GM12878 (cell line): ENCODE data around the gene CLRN3. TPM values are rescaled to one million over a fixed set of nuclear protein-coding genes. Genes with fewer than 3 reads are reported as not detected.

ENCODE experiments used
- ATAC-seq: fragments of 200-7000 bp; cut with Tn5 transposase; 3 replicates; pipeline ENCODE4 v1.9.1; 2020; ENCODE audit warnings: mild to moderate bottlenecking, moderate library complexity
- Bru-seq: library from RNA; stranded (reverse); fragments of 400-500 nt; gene quantifications from one replicate; lab custom pipeline; 2021; lab: Mats Ljungman, UMichigan
- BruChase-seq, 2 experiments: library from RNA; stranded (reverse); fragments of 400-500 nt; gene quantifications; one replicate each; lab custom pipeline; 2021; lab: Mats Ljungman, UMichigan
- BruUV-seq: library from RNA; stranded (reverse); fragments of 400-500 nt; replicated peaks from 2 replicates; lab custom pipeline; 2021; lab: Mats Ljungman, UMichigan
- CTCF ChIA-PET: fragments of 300-600 bp; sonication (Branson Sonifier 250); formaldehyde crosslinking; extraction: SDS; loops from one replicate; lab custom pipeline; 2021; ENCODE audit warnings: inconsistent platforms; lab: Yijun Ruan, JAX
- POLR2A ChIA-PET: fragments of 350-600 bp; formaldehyde crosslinking; extraction: SDS; loops from one replicate; lab custom pipeline; 2021; ENCODE audit warnings: inconsistent platforms; lab: Charles Lee
- RAD21 ChIA-PET: fragments of 300-600 bp; sonication (Branson Sonifier 250); formaldehyde crosslinking; loops from one replicate; lab custom pipeline; 2023; ENCODE audit warnings: antibody characterized with exemption; ENCODE audit not compliant: unreplicated experiment; lab: Charles Lee
- SMC1A ChIA-PET: fragments of 300-600 bp; sonication (Branson Sonifier 250); formaldehyde crosslinking; loops from one replicate; lab custom pipeline; 2023; ENCODE audit not compliant: unreplicated experiment, uncharacterized antibody; lab: Charles Lee
- DNase-seq: peaks from one replicate; pipeline ENCODE4 v3.0.0-alpha.2; 2011; ENCODE audit warnings: low read depth, low spot score
- FAIRE-seq: peaks from 3 replicates; lab custom pipeline; 2011; peaks lifted over from hg19 to GRCh38; lab: Jason Lieb, UNC
- H2AFZ ChIP-seq: 2 replicates; pipeline ENCODE4 v1.6.0; 2011; ENCODE audit warnings: low read depth, low read length, control low read depth; ENCODE audit not compliant: control insufficient read depth
- H3K27ac ChIP-seq: 2 replicates; pipeline ENCODE4 v1.5.1; 2011; ENCODE audit warnings: control low read depth; ENCODE audit not compliant: control insufficient read depth, insufficient read depth
- H3K27me3 ChIP-seq, 2 experiments: replicated peaks in 1 of 2; 2 replicates each; pipeline versions ENCODE4 v1.6.0 to v1.6.1; 2011; ENCODE audit warnings: low read length in 1 of 2; ENCODE audit not compliant: control insufficient read depth in 2 of 2, insufficient read depth in 2 of 2
- H3K36me3 ChIP-seq, 2 experiments: 2 replicates each; pipeline ENCODE4 v1.5.1; 2011; ENCODE audit warnings: low read length in 1 of 2; ENCODE audit not compliant: control insufficient read depth in 2 of 2, insufficient read depth in 2 of 2
- H3K4me1 ChIP-seq: 2 replicates; pipeline ENCODE4 v1.6.1; 2011; ENCODE audit warnings: mild to moderate bottlenecking, low read length, moderate library complexity, mixed read lengths; ENCODE audit not compliant: control insufficient read depth, insufficient read depth
- H3K4me2 ChIP-seq: 2 replicates; pipeline ENCODE4 v1.6.0; 2011; ENCODE audit warnings: control low read depth; ENCODE audit not compliant: control insufficient read depth, insufficient read depth
- H3K4me3 ChIP-seq: fragments of 200-600 bp; sonication (generic); 2 replicates; pipeline ENCODE4 v1.5.1; 2016
- H3K79me2 ChIP-seq: 2 replicates; pipeline ENCODE4 v1.6.0; 2011; ENCODE audit warnings: low read length; ENCODE audit not compliant: control insufficient read depth, insufficient read depth
- H3K9ac ChIP-seq: 2 replicates; pipeline ENCODE4 v1.8.0; 2011; ENCODE audit warnings: low read length, control low read depth, mixed read lengths; ENCODE audit not compliant: control insufficient read depth, insufficient read depth
- H3K9me3 ChIP-seq: replicated peaks from 3 replicates; pipeline ENCODE4 v1.5.1; 2011; ENCODE audit warnings: mild to moderate bottlenecking, low read length; ENCODE audit not compliant: control insufficient read depth, insufficient read depth
- H4K20me1 ChIP-seq: 2 replicates; pipeline ENCODE4 v1.6.0; 2011; ENCODE audit not compliant: control insufficient read depth, insufficient read depth
- CREB1 ChIP-seq: IDR thresholded peaks from 2 replicates; pipeline ENCODE4 v1.6.1; 2012; ENCODE audit warnings: low read depth, mild to moderate bottlenecking, inconsistent platforms
- EP300 ChIP-seq, 2 experiments: fragments of 150-350 bp in 1 of 2; IDR thresholded peaks; 2 replicates each; pipeline ENCODE4 v1.6.1; 2011 to 2012; ENCODE audit warnings: low read depth in 2 of 2, low read length in 2 of 2, borderline replicate concordance in 1 of 2, improper control_type of control experiment in 1 of 2, inconsistent platforms in 1 of 2; ENCODE audit not compliant: control insufficient read depth in 1 of 2
- MYC ChIP-seq: IDR thresholded peaks from 2 replicates; pipeline ENCODE4 v1.6.1; 2011; ENCODE audit warnings: mild to moderate bottlenecking, low read length, moderate library complexity, inconsistent platforms; ENCODE audit not compliant: insufficient read depth, insufficient replicate concordance, insufficient read length, severe bottlenecking
- RELB ChIP-seq: fragments of 450-650 bp; IDR thresholded peaks from 2 replicates; pipeline ENCODE4 v1.6.1; 2017; ENCODE audit warnings: low read depth, mild to moderate bottlenecking, moderate library complexity
- STAT3 ChIP-seq: IDR thresholded peaks from 2 replicates; pipeline ENCODE4 v1.6.1; 2011; ENCODE audit warnings: low read depth, low read length, improper control_type of control experiment
- ZNF384 ChIP-seq: IDR thresholded peaks from 2 replicates; pipeline ENCODE4 v1.6.1; 2012; ENCODE audit warnings: low read depth, mild to moderate bottlenecking, low read length, improper control_type of control experiment, borderline replicate concordance
- in situ Hi-C: fragments of 300-500 bp; cut with MboI; formaldehyde crosslinking; loops from 9 replicates; pipeline ENCODE4 v1.14.3; 2018; ENCODE audit warnings: mixed read lengths
- intact Hi-C: fragments of 100-400 bp; cut with micrococcal nuclease; formaldehyde crosslinking; loops from one replicate; pipeline ENCODE4 v1.14.2; 2022; ENCODE audit not compliant: unreplicated experiment
- long read RNA-seq, 2 experiments: library from polyadenylated mRNA; unstranded; transcript quantifications; one replicate each; pipeline ENCODE4 v2.0.0, GENCODE V29; 2019 to 2020
- polyA minus RNA-seq, 3 experiments: library from RNA; depleted of rRNA, polyadenylated mRNA; stranded (reverse); fragments of >200 nt; gene quantifications; 2 replicates each; pipeline ENCODE4 v1.2.3, GENCODE V29; 2011
- polyA plus RNA-seq, 11 experiments: library from polyadenylated mRNA; depleted of rRNA in 4 of 11; unstranded in 6 of 11; stranded (reverse) in 5 of 11; fragments of >200 nt; fragmentation: Nextera tagmentation in 4 of 11; fragmentation: Illumina TruSeq in 1 of 11; extraction: Ambion mirVana in 4 of 11; extraction: Trizol in 1 of 11; gene quantifications; 1 replicate in 1 of 11; 2 replicates in 10 of 11; pipeline versions ENCODE4 v1.2.1 to v1.2.3, GENCODE V29; 2011 to 2016; ENCODE audit warnings: inconsistent platforms in 2 of 11, missing spikeins in 2 of 11, low read depth in 1 of 11
- total RNA-seq, 4 experiments: library from RNA; depleted of rRNA in 3 of 4; stranded (reverse); fragments of >200 nt in 3 of 4; fragmentation: Illumina TruSeq in 1 of 4; extraction: Trizol in 1 of 4; gene quantifications; 2 replicates each; pipeline versions ENCODE4 v1.2.1 to v1.2.3, GENCODE V29; 2013 to 2021
- TF ChIP-seq, protein P1 (sequence below): fragments of 450-650 bp; IDR thresholded peaks from 2 replicates; pipeline ENCODE4 v1.6.1; 2017; ENCODE audit warnings: borderline replicate concordance

CLRN3 gene
- total RNA-seq (2013; cell fraction: nucleolus; rRNA removed) = not detected in 2 replicates
- total RNA-seq (2014; rRNA removed) = not detected in 2 replicates
- not detected in 2 replicates for total RNA-seq (2014; rRNA removed; fragmentation: Illumina TruSeq; extraction: Trizol)
- not detected in 2 replicates for total RNA-seq (2021)
- not detected for polyA plus RNA-seq (2011; ENCODE audit: low read depth)
- not detected in 2 replicates for polyA plus RNA-seq (2011; rRNA removed)
- polyA plus RNA-seq (2011; cell fraction: cytosol; rRNA removed) = not detected in 2 replicates
- not detected in 2 replicates for polyA plus RNA-seq (2011; cell fraction: nucleus; rRNA removed)
- polyA plus RNA-seq (2012) = not detected in 2 replicates
- not detected in 2 replicates for polyA plus RNA-seq (2014; fragmentation: Illumina TruSeq; extraction: Trizol)
- not detected for polyA plus RNA-seq (2014; fragmentation: Nextera tagmentation; extraction: Ambion mirVana)
- not detected in 2 replicates for polyA plus RNA-seq (2014; rRNA removed)
- polyA plus RNA-seq (2016; fragmentation: Nextera tagmentation; extraction: Ambion mirVana) = not detected
- not detected in 2 replicates for polyA minus RNA-seq (2011; rRNA and poly(A)+ RNA removed)
- polyA minus RNA-seq (2011; cell fraction: cytosol; rRNA and poly(A)+ RNA removed) = not detected in 2 replicates
- polyA minus RNA-seq (2011; cell fraction: nucleus; rRNA and poly(A)+ RNA removed) = not detected in 2 replicates
- Bru-seq, nascent RNA = not detected
- BruChase-seq, experiment 1, labeled RNA remaining after a 6-hour chase = not detected
- BruChase-seq, experiment 2, labeled RNA remaining after a 2-hour chase = not detected
- long read RNA-seq, experiment 1 = 0 reads
- long read RNA-seq, experiment 2 = 0 reads

DNA sequence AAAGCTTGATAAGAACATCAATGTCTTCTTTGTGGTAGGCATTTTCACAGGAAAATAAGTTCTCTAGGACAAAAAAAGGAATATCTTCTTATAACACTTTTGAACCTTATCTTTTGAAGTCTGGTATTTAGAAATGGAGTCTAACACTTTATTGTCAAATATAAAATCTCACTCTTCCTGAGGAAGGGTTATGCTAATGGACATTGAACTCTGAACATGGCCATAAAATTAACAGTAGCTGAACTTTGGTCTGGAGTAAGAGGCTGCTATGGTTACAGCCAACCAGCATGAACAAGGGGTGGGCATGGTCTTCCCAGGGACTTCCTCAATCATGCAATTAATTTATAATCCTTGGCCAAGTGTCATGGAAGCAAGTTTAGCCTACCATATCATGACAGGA is at the start of gene CLRN3:
TSS of gene CLRN3 (minus strand) at position 199 of the 400 bp plus-strand sequence. CDS start at position 42, 157 bp downstream.
- DNase-seq (no peak), ATAC-seq (no peak), FAIRE-seq (no peak)
- CTCF ChIA-PET = no interaction called here
- no peak for TF ChIP-seq MYC
- TF ChIP-seq EP300 (IDR thresholded peaks at IDR 0.05; ENCODE audit: borderline replicate concordance in 1 of 2, control insufficient read depth in 1 of 2, low read depth in 2 of 2, low read length in 2 of 2) = no peak
- TF ChIP-seq RELB = no peak
- no peak for TF ChIP-seq CREB1
- TF ChIP-seq, protein P1, sequence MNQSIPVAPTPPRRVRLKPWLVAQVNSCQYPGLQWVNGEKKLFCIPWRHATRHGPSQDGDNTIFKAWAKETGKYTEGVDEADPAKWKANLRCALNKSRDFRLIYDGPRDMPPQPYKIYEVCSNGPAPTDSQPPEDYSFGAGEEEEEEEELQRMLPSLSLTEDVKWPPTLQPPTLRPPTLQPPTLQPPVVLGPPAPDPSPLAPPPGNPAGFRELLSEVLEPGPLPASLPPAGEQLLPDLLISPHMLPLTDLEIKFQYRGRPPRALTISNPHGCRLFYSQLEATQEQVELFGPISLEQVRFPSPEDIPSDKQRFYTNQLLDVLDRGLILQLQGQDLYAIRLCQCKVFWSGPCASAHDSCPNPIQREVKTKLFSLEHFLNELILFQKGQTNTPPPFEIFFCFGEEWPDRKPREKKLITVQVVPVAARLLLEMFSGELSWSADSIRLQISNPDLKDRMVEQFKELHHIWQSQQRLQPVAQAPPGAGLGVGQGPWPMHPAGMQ = no peak
- no peak for TF ChIP-seq STAT3
- no peak for TF ChIP-seq ZNF384
- no TSS peak for BruUV-seq
- no peaks in the 10 kb centered on the region for H3K4me1 ChIP-seq
- SMC1A ChIA-PET = no interaction called here
- no peaks in the 10 kb centered on the region for H4K20me1 ChIP-seq
- no peak within 1 kb of the TSS for H2AFZ ChIP-seq
- POLR2A ChIA-PET = no interaction called here
- no peak within 1 kb of the TSS for H3K27ac ChIP-seq
- H3K36me3 ChIP-seq = no peaks in the 10 kb centered on the region
- no peaks in the 10 kb centered on the region; a peak in 1 of 4 replicates for H3K27me3 ChIP-seq
- H3K9ac ChIP-seq = no peak within 1 kb of the TSS
- no peaks in the 10 kb centered on the region for H3K9me3 ChIP-seq
- in situ Hi-C loops (no loop called here), intact Hi-C loops (no loop called here)
- RAD21 ChIA-PET = no interaction called here
- no peaks in the 10 kb centered on the region for H3K79me2 ChIP-seq
- H3K4me2 ChIP-seq = no peak within 1 kb of the TSS
- H3K4me3 ChIP-seq = no peak within 1 kb of the TSS
